ENCODE results near the gene POLR2E. TPM values are rescaled to one million over a fixed set of nuclear protein-coding genes. Genes with fewer than 3 reads are reported as not detected.

Gene POLR2E
- total RNA-seq, 1 experiment from 2014 or later: 279 TPM

GRCh38 chr19:1101337-1101698, 6.1 kb upstream of the POLR2E start:
- DNase-seq (ENCODE audit: low read depth, low spot score) (no peak), ATAC-seq (no peak)
- H3K4me3 ChIP-seq (ENCODE audit: low read depth in 2 of 2, low read length in 2 of 2): no peak overlapping the region
- in situ Hi-C loops (cut with HindIII; ENCODE audit: low pct_unique_long_range_greater_than_20kb, low sequenced_read_pairs): no loop called here
- no TSS peak for BruUV-seq (replicated peaks)
- intact Hi-C loops (cut with micrococcal nuclease; ENCODE audit: unreplicated experiment): no loop called here
- ChIA-PET CTCF (no interaction called here), POLR2A (interaction anchor here (1.3 kb wide), 1 partner anchor 15 kb away, joined by 3 read pairs; no protein-coding TSS in a partner anchor)
- TF ChIP-seq, protein P1, sequence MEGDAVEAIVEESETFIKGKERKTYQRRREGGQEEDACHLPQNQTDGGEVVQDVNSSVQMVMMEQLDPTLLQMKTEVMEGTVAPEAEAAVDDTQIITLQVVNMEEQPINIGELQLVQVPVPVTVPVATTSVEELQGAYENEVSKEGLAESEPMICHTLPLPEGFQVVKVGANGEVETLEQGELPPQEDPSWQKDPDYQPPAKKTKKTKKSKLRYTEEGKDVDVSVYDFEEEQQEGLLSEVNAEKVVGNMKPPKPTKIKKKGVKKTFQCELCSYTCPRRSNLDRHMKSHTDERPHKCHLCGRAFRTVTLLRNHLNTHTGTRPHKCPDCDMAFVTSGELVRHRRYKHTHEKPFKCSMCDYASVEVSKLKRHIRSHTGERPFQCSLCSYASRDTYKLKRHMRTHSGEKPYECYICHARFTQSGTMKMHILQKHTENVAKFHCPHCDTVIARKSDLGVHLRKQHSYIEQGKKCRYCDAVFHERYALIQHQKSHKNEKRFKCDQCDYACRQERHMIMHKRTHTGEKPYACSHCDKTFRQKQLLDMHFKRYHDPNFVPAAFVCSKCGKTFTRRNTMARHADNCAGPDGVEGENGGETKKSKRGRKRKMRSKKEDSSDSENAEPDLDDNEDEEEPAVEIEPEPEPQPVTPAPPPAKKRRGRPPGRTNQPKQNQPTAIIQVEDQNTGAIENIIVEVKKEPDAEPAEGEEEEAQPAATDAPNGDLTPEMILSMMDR (IDR thresholded peaks at IDR 0.05): no peak
- TF ChIP-seq SIN3A (IDR thresholded peaks at IDR 0.05; ENCODE audit: borderline replicate concordance, insufficient read depth, low read depth, low read length): no peak
- TF ChIP-seq TCF7L2 (IDR thresholded peaks at IDR 0.05; ENCODE audit: low read depth, low read length): no peak
- TF ChIP-seq, protein P2, sequence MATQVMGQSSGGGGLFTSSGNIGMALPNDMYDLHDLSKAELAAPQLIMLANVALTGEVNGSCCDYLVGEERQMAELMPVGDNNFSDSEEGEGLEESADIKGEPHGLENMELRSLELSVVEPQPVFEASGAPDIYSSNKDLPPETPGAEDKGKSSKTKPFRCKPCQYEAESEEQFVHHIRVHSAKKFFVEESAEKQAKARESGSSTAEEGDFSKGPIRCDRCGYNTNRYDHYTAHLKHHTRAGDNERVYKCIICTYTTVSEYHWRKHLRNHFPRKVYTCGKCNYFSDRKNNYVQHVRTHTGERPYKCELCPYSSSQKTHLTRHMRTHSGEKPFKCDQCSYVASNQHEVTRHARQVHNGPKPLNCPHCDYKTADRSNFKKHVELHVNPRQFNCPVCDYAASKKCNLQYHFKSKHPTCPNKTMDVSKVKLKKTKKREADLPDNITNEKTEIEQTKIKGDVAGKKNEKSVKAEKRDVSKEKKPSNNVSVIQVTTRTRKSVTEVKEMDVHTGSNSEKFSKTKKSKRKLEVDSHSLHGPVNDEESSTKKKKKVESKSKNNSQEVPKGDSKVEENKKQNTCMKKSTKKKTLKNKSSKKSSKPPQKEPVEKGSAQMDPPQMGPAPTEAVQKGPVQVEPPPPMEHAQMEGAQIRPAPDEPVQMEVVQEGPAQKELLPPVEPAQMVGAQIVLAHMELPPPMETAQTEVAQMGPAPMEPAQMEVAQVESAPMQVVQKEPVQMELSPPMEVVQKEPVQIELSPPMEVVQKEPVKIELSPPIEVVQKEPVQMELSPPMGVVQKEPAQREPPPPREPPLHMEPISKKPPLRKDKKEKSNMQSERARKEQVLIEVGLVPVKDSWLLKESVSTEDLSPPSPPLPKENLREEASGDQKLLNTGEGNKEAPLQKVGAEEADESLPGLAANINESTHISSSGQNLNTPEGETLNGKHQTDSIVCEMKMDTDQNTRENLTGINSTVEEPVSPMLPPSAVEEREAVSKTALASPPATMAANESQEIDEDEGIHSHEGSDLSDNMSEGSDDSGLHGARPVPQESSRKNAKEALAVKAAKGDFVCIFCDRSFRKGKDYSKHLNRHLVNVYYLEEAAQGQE (IDR thresholded peaks at IDR 0.05; ENCODE audit: insufficient read depth in 1 of 2, low read depth in 2 of 2, low read length in 1 of 2): no peak
- TF ChIP-seq POLR2AphosphoS5 (IDR thresholded peaks at IDR 0.05; ENCODE audit: low read depth, low read length): no peak
- no peaks in the 10 kb centered on the region; the same call in 1 of the 2 replicates for H3K36me3 ChIP-seq (ENCODE audit: control insufficient read depth, insufficient read depth, low read length)
- H3K4me1 ChIP-seq (ENCODE audit: control insufficient read depth, insufficient read depth, low read length): peaks cover 37% of the 10 kb centered on the region
- H3K27ac ChIP-seq (ENCODE audit: low read length): peak overlapping the region; percentile 84
- no peaks in the 10 kb centered on the region for H3K9me3 ChIP-seq (ENCODE audit: control insufficient read depth, insufficient read depth, low read depth, low read length)
- H3K27me3 ChIP-seq (ENCODE audit: control insufficient read depth, insufficient read depth, low read length): no peaks in the 10 kb centered on the region

- Histone ChIP-seq H3K4me1 (ENCODE audit: control insufficient read depth, insufficient read depth, low read length) (peaks cover 42% of the 10 kb centered on the region), H3K27ac (ENCODE audit: low read length) (peak overlapping the region; percentile 79), H3K27me3 (ENCODE audit: control insufficient read depth, insufficient read depth, low read length) (no peaks in the 10 kb centered on the region), H3K4me3 (ENCODE audit: low read depth in 2 of 2, low read length in 2 of 2) (no peak overlapping the region), H3K9me3 (ENCODE audit: control insufficient read depth, insufficient read depth, low read depth, low read length) (no peaks in the 10 kb centered on the region), H3K36me3 (ENCODE audit: control insufficient read depth, insufficient read depth, low read length) (no peaks in the 10 kb centered on the region; the same call in 1 of the 2 replicates)
- no peak for ATAC-seq
- intact Hi-C loops (cut with micrococcal nuclease; ENCODE audit: unreplicated experiment) (no loop called here), in situ Hi-C loops (cut with HindIII; ENCODE audit: low pct_unique_long_range_greater_than_20kb, low sequenced_read_pairs) (no loop called here)
- BruUV-seq (replicated peaks): no TSS peak
- no peak for DNase-seq (ENCODE audit: low read depth, low spot score)
- ChIA-PET CTCF (interaction anchor here (0.6 kb wide), 1 partner anchor 146 kb away, joined by 4 read pairs; no protein-coding TSS in a partner anchor), POLR2A (no interaction called here)
- TF ChIP-seq POLR2AphosphoS5 (IDR thresholded peaks at IDR 0.05; ENCODE audit: low read depth, low read length) (no peak), TCF7L2 (IDR thresholded peaks at IDR 0.05; ENCODE audit: low read depth, low read length) (no peak), SIN3A (IDR thresholded peaks at IDR 0.05; ENCODE audit: borderline replicate concordance, insufficient read depth, low read depth, low read length) (no peak)
- TF ChIP-seq, protein P1 (IDR thresholded peaks at IDR 0.05): no peak
- TF ChIP-seq, protein P2 (IDR thresholded peaks at IDR 0.05; ENCODE audit: insufficient read depth in 1 of 2, low read depth in 2 of 2, low read length in 1 of 2): no peak
These were observed 3.2 kb upstream of the POLR2E start for GRCh38 chr19:1098177-1099051.

Data from Panc1 (cell line).